Activated T-helper 1 cell treated with anti-CD3 and anti-CD28 coated beads, Interleukin-12 subunit alpha, Interleukin-12 subunit beta, Interleukin-2, Interleukin-4 antibody, amounts not matched to agents 30 ng/mL and 10 ng/mL and 1 ng/mL, durations not matched to agents 14 hours and 24 hours and 36 hours (primary cell): ENCODE measurements around the gene SRPK1. TPM values are rescaled to one million over a fixed set of nuclear protein-coding genes. Genes with fewer than 3 reads are reported as not detected.
"Not testable (repeated sequence)": the region's sequence is repeated elsewhere in the genome, so short reads cannot be mapped to it uniquely, and the experiment has no call there.

ENCODE experiments used
- DNase-seq: peaks from one replicate; pipeline ENCODE4 v3.0.0; 2021; ENCODE audit warnings: low spot score
- H3K27ac Mint-ChIP-seq: one replicate; pipeline ENCODE4 v1.8.0; 2021; ENCODE audit warnings: mild to moderate bottlenecking, mixed read lengths
- H3K27me3 Mint-ChIP-seq: one replicate; pipeline ENCODE4 v1.8.0; 2022; ENCODE audit warnings: mild to moderate bottlenecking, moderate library complexity, mixed read lengths; ENCODE audit not compliant: insufficient read depth
- H3K36me3 Mint-ChIP-seq: one replicate; pipeline ENCODE4 v1.8.0; 2021; ENCODE audit warnings: low read depth, mixed read lengths
- H3K4me1 Mint-ChIP-seq: one replicate; pipeline ENCODE4 v1.8.0; 2021; ENCODE audit warnings: low read depth, mixed read lengths
- H3K4me3 Mint-ChIP-seq: one replicate; pipeline ENCODE4 v1.8.0; 2021; ENCODE audit warnings: mild to moderate bottlenecking, moderate library complexity, mixed read lengths
- H3K9me3 Mint-ChIP-seq: one replicate; pipeline ENCODE4 v1.8.0; 2021; ENCODE audit warnings: mixed read lengths
- intact Hi-C: fragments of 100-400 bp; cut with micrococcal nuclease; formaldehyde crosslinking; loops from one replicate; pipeline ENCODE4 v1.15.1; 2024
- total RNA-seq: library from RNA; stranded (reverse); gene quantifications from 2 replicates; pipeline ENCODE4 v1.2.3, GENCODE V29; 2022

The SRPK1 gene
- total RNA-seq, 1 donor from 2014 or later: 149 TPM

GRCh38 chr6:35925961-35926360 is 5.1 kb upstream of the SRPK1 start:
- no peaks in the 10 kb centered on the region for H3K27me3 Mint-ChIP-seq
- H3K9me3 Mint-ChIP-seq: no peaks in the 10 kb centered on the region
- intact Hi-C loops: no loop called here
- H3K4me1 Mint-ChIP-seq: peaks cover 22% of the 10 kb centered on the region
- H3K36me3 Mint-ChIP-seq: peaks cover 3% of the 10 kb centered on the region
- no peak for DNase-seq
- H3K4me3 Mint-ChIP-seq: no peak overlapping the region
- no peak overlapping the region for H3K27ac Mint-ChIP-seq

- no peak overlapping the region for H3K4me3 Mint-ChIP-seq
- peaks cover 23% of the 10 kb centered on the region for H3K4me1 Mint-ChIP-seq
- H3K27me3 Mint-ChIP-seq: no peaks in the 10 kb centered on the region
- H3K36me3 Mint-ChIP-seq: peaks cover 9% of the 10 kb centered on the region
- no peak for DNase-seq
- H3K27ac Mint-ChIP-seq: no peak overlapping the region
- H3K9me3 Mint-ChIP-seq: no peaks in the 10 kb centered on the region
- intact Hi-C loops: loop anchor here (5.0 kb wide), 2 partner anchors 37 to 753 kb away; partner anchors contain the start of gene CDKN1A
Observed at GRCh38 chr6:35924146-35924545, 3.2 kb upstream of the SRPK1 start.

GRCh38 chr6:35922139-35922554 is 1.2 kb upstream of the SRPK1 start:
- intact Hi-C loops: loop anchor here (5.0 kb wide), 2 partner anchors 35 to 755 kb away; partner anchors contain the start of gene CDKN1A
- H3K4me3 Mint-ChIP-seq: peak overlapping the region; percentile 94
- peaks cover 41% of the 10 kb centered on the region for H3K4me1 Mint-ChIP-seq

GRCh38 chr6:35919827-35920751 is 809 bp downstream of the SRPK1 start:
- peak; percentile 50 for DNase-seq
- Mint-ChIP-seq H3K4me3 (peak overlapping the region; percentile 96), H3K27me3 (no peaks in the 10 kb centered on the region), H3K27ac (peak overlapping the region; percentile 93), H3K36me3 (peaks cover 34% of the 10 kb centered on the region), H3K4me1 (peaks cover 49% of the 10 kb centered on the region), H3K9me3 (no peaks in the 10 kb centered on the region)
- intact Hi-C loops: loop anchor here (1.0 to 5.0 kb wide), 4 partner anchors 33 to 757 kb away; partner anchors contain the start of genes CDKN1A and LHFPL5

More at GRCh38 chr6:35922139-35922554, 1.2 kb upstream of the SRPK1 start:
- no peaks in the 10 kb centered on the region for H3K9me3 Mint-ChIP-seq
- no peaks in the 10 kb centered on the region for H3K27me3 Mint-ChIP-seq
- no peak overlapping the region for H3K27ac Mint-ChIP-seq
- DNase-seq: no peak
- peaks cover 25% of the 10 kb centered on the region for H3K36me3 Mint-ChIP-seq

GRCh38 chr6:35919085-35919826 is 1.6 kb downstream of the SRPK1 start:
- no peak for DNase-seq
- Mint-ChIP-seq H3K27ac (peak overlapping the region; percentile 93), H3K4me3 (peak overlapping the region; percentile 96), H3K36me3 (peaks cover 35% of the 10 kb centered on the region), H3K27me3 (no peaks in the 10 kb centered on the region), H3K9me3 (no peaks in the 10 kb centered on the region), H3K4me1 (peaks cover 49% of the 10 kb centered on the region)
- intact Hi-C loops: no loop called here

- H3K9me3 Mint-ChIP-seq, intact Hi-C loops, H3K27ac Mint-ChIP-seq, H3K27me3 Mint-ChIP-seq, DNase-seq: not testable (repeated sequence)
- Mint-ChIP-seq H3K4me1 (peaks cover 35% of the 10 kb centered on the region), H3K36me3 (peaks cover 53% of the 10 kb centered on the region), H3K4me3 (peak overlapping the region; percentile 57)
Observed at GRCh38 chr6:35916893-35917292, 4.0 kb downstream of the SRPK1 start.

GRCh38 chr6:35916056-35916455 is 4.8 kb downstream of the SRPK1 start:
- Mint-ChIP-seq H3K9me3 (peaks cover 2% of the 10 kb centered on the region), H3K27me3 (no peaks in the 10 kb centered on the region), H3K27ac (no peak overlapping the region), H3K4me1 (peaks cover 27% of the 10 kb centered on the region), H3K36me3 (peaks cover 58% of the 10 kb centered on the region), H3K4me3 (no peak overlapping the region)
- DNase-seq: no peak
- intact Hi-C loops: no loop called here

GRCh38 chr6:35914536-35914935 is 6.4 kb downstream of the SRPK1 start:
- H3K4me1 Mint-ChIP-seq: peaks cover 27% of the 10 kb centered on the region
- intact Hi-C loops: no loop called here
- H3K9me3 Mint-ChIP-seq: peaks cover 17% of the 10 kb centered on the region
- no peak overlapping the region for H3K4me3 Mint-ChIP-seq
- peaks cover 67% of the 10 kb centered on the region for H3K36me3 Mint-ChIP-seq
- H3K27ac Mint-ChIP-seq: no peak overlapping the region
- DNase-seq: no peak
- H3K27me3 Mint-ChIP-seq: no peaks in the 10 kb centered on the region

GRCh38 chr6:35911871-35912653 is 8.8 kb downstream of the SRPK1 start:
- H3K36me3 Mint-ChIP-seq: peaks cover 70% of the 10 kb centered on the region
- H3K4me3 Mint-ChIP-seq: no peak overlapping the region
- intact Hi-C loops: no loop called here
- no peak for DNase-seq
- no peak overlapping the region for H3K27ac Mint-ChIP-seq
- H3K4me1 Mint-ChIP-seq: peaks cover 7% of the 10 kb centered on the region
- peaks cover 31% of the 10 kb centered on the region for H3K9me3 Mint-ChIP-seq
- H3K27me3 Mint-ChIP-seq: no peaks in the 10 kb centered on the region

- DNase-seq, intact Hi-C loops, H3K27ac Mint-ChIP-seq, H3K4me3 Mint-ChIP-seq, H3K27me3 Mint-ChIP-seq: not testable (repeated sequence)
- Mint-ChIP-seq H3K36me3 (peaks cover 69% of the 10 kb centered on the region), H3K9me3 (peaks cover 31% of the 10 kb centered on the region), H3K4me1 (peaks cover 14% of the 10 kb centered on the region)
Observed at GRCh38 chr6:35909571-35909970, 11.3 kb downstream of the SRPK1 start.

GRCh38 chr6:35908753-35909401 is 12.0 kb downstream of the SRPK1 start:
- H3K4me3 Mint-ChIP-seq, H3K27me3 Mint-ChIP-seq, DNase-seq, intact Hi-C loops, H3K27ac Mint-ChIP-seq: not testable (repeated sequence)
- Mint-ChIP-seq H3K36me3 (peaks cover 66% of the 10 kb centered on the region), H3K9me3 (peaks cover 31% of the 10 kb centered on the region), H3K4me1 (peaks cover 14% of the 10 kb centered on the region)

- intact Hi-C loops: no loop called here
- Mint-ChIP-seq H3K27ac (no peak overlapping the region), H3K9me3 (peaks cover 31% of the 10 kb centered on the region), H3K27me3 (no peaks in the 10 kb centered on the region), H3K4me1 (peaks cover 14% of the 10 kb centered on the region), H3K4me3 (no peak overlapping the region), H3K36me3 (peaks cover 63% of the 10 kb centered on the region)
- DNase-seq: no peak
Observed at GRCh38 chr6:35907750-35908149, 13.1 kb downstream of the SRPK1 start.
